Prostate gland (tissue), 2 donors: ENCODE measurements around the gene ST13.

ENCODE experiments used
- CTCF ChIP-seq, 4 experiments: fragments of 200-600 bp in 2 of 4; fragments of 450-650 bp in 2 of 4; sonication (generic) in 2 of 4; IDR thresholded peaks; 1 replicate in 3 of 4; 2 replicates in 1 of 4; pipeline ENCODE4 v1.5.1; 2016 to 2019; ENCODE audit warnings: antibody characterized with exemption in 4 of 4, mild to moderate bottlenecking in 2 of 4, moderate library complexity in 2 of 4
- POLR2A ChIP-seq: fragments of 450-650 bp; IDR thresholded peaks from one replicate; pipeline ENCODE4 v1.6.1; 2016; ENCODE audit warnings: antibody characterized with exemption, mild to moderate bottlenecking
- POLR2AphosphoS5 ChIP-seq: sonication (generic); formaldehyde crosslinking; IDR thresholded peaks from one replicate; pipeline ENCODE4 v1.6.1; 2017; ENCODE audit warnings: antibody characterized with exemption

- no peak for TF ChIP-seq CTCF (IDR thresholded peaks at IDR 0.05)
- no peak for TF ChIP-seq POLR2A
- TF ChIP-seq POLR2AphosphoS5, result peak; percentile 12
These were observed 73.9 kb downstream of the ST13 start for GRCh38 chr22:40782521-40782920.
